ENCODE results near the gene ADAMTS19. TPM values are rescaled to one million over a fixed set of nuclear protein-coding genes. Genes with fewer than 3 reads are reported as not detected.

ADAMTS19 gene
- total and polyA plus RNA-seq, 2 of the 8 experiments (the other 6 are each of a cell fraction or from before 2014, with no cell fraction given), result 17.3 to 28.8 TPM

DNA sequence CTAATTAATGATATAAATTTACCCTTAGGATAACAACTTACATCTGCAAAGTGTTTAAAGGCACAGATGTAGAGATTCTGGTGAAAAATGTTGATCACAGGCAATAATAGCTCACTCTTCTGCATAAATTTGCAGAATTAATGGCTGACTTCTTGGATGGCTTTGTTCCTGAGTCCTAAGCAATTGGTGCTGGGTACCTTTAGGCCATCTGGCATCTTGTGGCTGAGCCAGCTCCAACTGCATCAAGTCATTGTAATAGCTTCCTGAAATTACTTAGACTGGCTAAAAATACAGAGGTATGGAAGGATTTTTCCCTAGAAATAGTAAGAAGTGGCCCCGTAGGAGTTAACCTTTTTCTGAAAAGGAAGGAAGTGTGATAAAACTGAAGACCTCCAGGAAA is 169.5 kb downstream of the ADAMTS19 start:
- Histone ChIP-seq H4K20me1 (replicated peaks in 1 of 2; ENCODE audit: control insufficient read depth in 1 of 2, insufficient read depth in 2 of 2, low read length in 2 of 2) (no peaks in the 10 kb centered on the region), H2BK12ac (ENCODE audit: low read depth, low read length) (no peak overlapping the region), H4K8ac (ENCODE audit: extremely low read depth, insufficient read depth, low read length) (no peak overlapping the region), H3K9me3 (ENCODE audit: insufficient read depth in 2 of 2, low read depth in 1 of 2, low read length in 1 of 2) (no peaks in the 10 kb centered on the region), H3K18ac (ENCODE audit: extremely low read depth, low read length) (no peak overlapping the region), H3K56ac (replicated peaks; ENCODE audit: insufficient read length, low read depth, low read length) (no peak overlapping the region), H2AK5ac (ENCODE audit: low read depth, low read length) (no peak overlapping the region), H4K91ac (replicated peaks; ENCODE audit: insufficient read length, low read length) (no peak overlapping the region), H2BK5ac (ENCODE audit: low read depth, low read length) (no peak overlapping the region), H3K4me1 (replicated peaks in 1 of 4; ENCODE audit: control insufficient read depth in 3 of 4, insufficient read depth in 4 of 4, low read length in 3 of 4) (no peaks in the 10 kb centered on the region), H4K5ac (ENCODE audit: insufficient read length, low read depth, low read length) (no peak overlapping the region), H3K79me1 (ENCODE audit: low read depth, low read length) (no peaks in the 10 kb centered on the region), H3K14ac (ENCODE audit: insufficient read length) (no peak overlapping the region), H3K4me2 (ENCODE audit: insufficient read depth in 1 of 2, low read depth in 2 of 2, low read length in 2 of 2) (no peak overlapping the region), H3K23me2 (ENCODE audit: low read depth, low read length) (no peaks in the 10 kb centered on the region), H2AFZ (ENCODE audit: low read length) (no peak overlapping the region), H3K9ac (replicated peaks in 1 of 4; ENCODE audit: extremely low read depth in 1 of 4, low read depth in 3 of 4, low read length in 3 of 4) (no peak overlapping the region), H3K4ac (replicated peaks; ENCODE audit: insufficient read length, low read depth, low read length) (no peak overlapping the region), H3K36me3 (ENCODE audit: control insufficient read depth in 2 of 4, insufficient read depth in 4 of 4, low read length in 3 of 4) (no peaks in the 10 kb centered on the region; a peak in 1 of 8 replicates), H2BK120ac (replicated peaks; ENCODE audit: low read depth, low read length) (no peak overlapping the region), H3K79me2 (ENCODE audit: control insufficient read depth in 1 of 2, insufficient read depth in 2 of 2, low read length in 2 of 2) (no peaks in the 10 kb centered on the region), H2BK15ac (ENCODE audit: low read length) (no peak overlapping the region), H2BK20ac (ENCODE audit: low read length) (no peak overlapping the region), H3K27ac (ENCODE audit: low read depth, low read length) (no peak overlapping the region), H3K27me3 (replicated peaks in 1 of 4; ENCODE audit: control insufficient read depth in 3 of 4, extremely low read depth in 1 of 4, insufficient read depth in 3 of 4, low read length in 3 of 4) (no peaks in the 10 kb centered on the region), H3K4me3 (ENCODE audit: extremely low read depth in 1 of 4, insufficient read depth in 2 of 4, low read depth in 3 of 4, low read length in 4 of 4) (no peak overlapping the region), H3K23ac (ENCODE audit: insufficient read length) (no peak overlapping the region)
- DNase-seq (ENCODE audit: low read depth in 1 of 2, low spot score in 2 of 2) (no peak), FAIRE-seq (no peak)
- 100% methylated on average over 1 of the region's 1 CpG; no CpG with 5 or more reads in 1 of the 2 experiments for WGBS, 2 experiments (ENCODE audit: extremely low coverage in 1 of 2, insufficient coverage in 1 of 2, insufficient read length in 1 of 2, insufficient replicate concordance in 2 of 2, low coverage in 1 of 2, low lambda C conversion rate in 2 of 2, missing lambda C conversion rate in 1 of 2)
- ChIA-PET CTCF (ENCODE audit: partially characterized antibody) (interaction anchor here (0.6 to 1.5 kb wide), 2 partner anchors 27 to 576 kb away, joined by 3 read pairs; no protein-coding TSS in a partner anchor), POLR2A (ENCODE audit: partially characterized antibody) (no interaction called here)
- no peak for TF ChIP-seq TAF1 (IDR thresholded peaks at IDR 0.05; ENCODE audit: low read depth, low read length)
- no peak for TF ChIP-seq POLR2A (IDR thresholded peaks at IDR 0.05; ENCODE audit: control extremely low read depth in 1 of 2, low read depth in 2 of 2, low read length in 2 of 2)
- TF ChIP-seq JUND (IDR thresholded peaks at IDR 0.05; ENCODE audit: low read length), result no peak
- no peak for TF ChIP-seq MAFK (IDR thresholded peaks at IDR 0.05; ENCODE audit: low read depth, low read length)
- TF ChIP-seq POU5F1 (IDR thresholded peaks at IDR 0.05; ENCODE audit: low read depth, low read length), result no peak
- TF ChIP-seq JUN (IDR thresholded peaks at IDR 0.05; ENCODE audit: low read depth, low read length), result no peak
- TF ChIP-seq BRCA1 (IDR thresholded peaks at IDR 0.05; ENCODE audit: low read depth, low read length), result no peak
- no peak for TF ChIP-seq GTF2F1 (IDR thresholded peaks at IDR 0.05; ENCODE audit: borderline replicate concordance, low read depth, low read length)
- TF ChIP-seq CBX5 (IDR thresholded peaks at IDR 0.05; ENCODE audit: low read depth, low read length), result no peak
- TF ChIP-seq HDAC2 (IDR thresholded peaks at IDR 0.05; ENCODE audit: borderline replicate concordance in 1 of 2, low read depth in 2 of 2, low read length in 2 of 2), result no peak
- TF ChIP-seq SIX5 (IDR thresholded peaks at IDR 0.05; ENCODE audit: low read depth, low read length), result no peak
